Type B pancreatic cell (in vitro differentiated cells): ENCODE data around the gene TPST1. TPM values are rescaled to one million over a fixed set of nuclear protein-coding genes. Genes with fewer than 3 reads are reported as not detected.
"Not testable (repeated sequence)": the region's sequence is repeated elsewhere in the genome, so short reads cannot be mapped to it uniquely, and the experiment has no call there.

ENCODE experiments used
- DNase-seq: peaks from one replicate; pipeline ENCODE4 v3.0.0; 2021; ENCODE audit warnings: mixed read lengths; ENCODE audit not compliant: unreplicated experiment; ENCODE audit errors: extremely low spot score
- H3K27ac Mint-ChIP-seq: 2 replicates; pipeline ENCODE4 v1.8.0; 2021; ENCODE audit warnings: mild to moderate bottlenecking, mixed read lengths
- H3K27me3 Mint-ChIP-seq: 2 replicates; pipeline ENCODE4 v1.8.0; 2021; ENCODE audit warnings: mixed read lengths
- H3K36me3 Mint-ChIP-seq: 2 replicates; pipeline ENCODE4 v1.8.0; 2021; ENCODE audit warnings: mixed read lengths
- H3K4me1 Mint-ChIP-seq: one replicate; pipeline ENCODE4 v1.8.0; 2021; ENCODE audit warnings: mixed read lengths; ENCODE audit not compliant: unreplicated experiment
- H3K4me3 Mint-ChIP-seq: 2 replicates; pipeline ENCODE4 v1.8.0; 2021; ENCODE audit warnings: mild to moderate bottlenecking, mixed read lengths
- H3K9me3 Mint-ChIP-seq: 2 replicates; pipeline ENCODE4 v1.8.0; 2021; ENCODE audit warnings: mixed read lengths
- total RNA-seq: library from RNA; stranded (reverse); gene quantifications from 2 replicates; pipeline ENCODE4 v1.2.1, GENCODE V29; 2021; ENCODE audit warnings: low replicate concordance
- TF ChIP-seq, protein P1 (sequence below): fragments of 200-600 bp; sonication (generic); conservative IDR thresholded peaks from 2 replicates; pipeline ENCODE4 v1.5.0; 2021; ENCODE audit warnings: antibody characterized with exemption, mild to moderate bottlenecking

TPST1 gene
- total RNA-seq, 1 donor from 2014 or later, result 26.9 TPM

DNA sequence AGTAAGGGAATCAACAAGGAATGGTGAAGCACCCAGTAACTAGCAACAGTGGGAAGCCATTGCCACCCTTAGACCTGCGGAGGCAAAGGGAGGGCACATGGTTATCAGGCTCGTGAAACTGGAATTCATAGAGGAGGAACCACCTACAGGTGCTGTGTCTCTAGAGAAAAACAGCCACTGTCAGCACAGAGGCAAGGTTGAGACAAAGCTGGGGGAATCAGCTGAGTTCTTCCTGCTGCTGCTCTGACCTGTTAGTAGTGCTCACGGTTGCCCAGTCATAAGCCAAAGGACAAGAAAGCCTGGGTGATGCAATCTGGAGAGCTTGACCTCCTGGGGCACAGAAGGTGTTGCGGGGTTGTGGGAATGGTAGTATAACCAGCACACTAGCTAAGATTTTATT lies 110.1 kb downstream of the TPST1 start:
- Mint-ChIP-seq H3K4me3 (no peak overlapping the region), H3K4me1 (no peaks in the 10 kb centered on the region), H3K36me3 (peaks cover 3% of the 10 kb centered on the region), H3K27me3 (no peaks in the 10 kb centered on the region), H3K9me3 (peaks cover 4% of the 10 kb centered on the region), H3K27ac (no peak overlapping the region)
- TF ChIP-seq, protein P1, sequence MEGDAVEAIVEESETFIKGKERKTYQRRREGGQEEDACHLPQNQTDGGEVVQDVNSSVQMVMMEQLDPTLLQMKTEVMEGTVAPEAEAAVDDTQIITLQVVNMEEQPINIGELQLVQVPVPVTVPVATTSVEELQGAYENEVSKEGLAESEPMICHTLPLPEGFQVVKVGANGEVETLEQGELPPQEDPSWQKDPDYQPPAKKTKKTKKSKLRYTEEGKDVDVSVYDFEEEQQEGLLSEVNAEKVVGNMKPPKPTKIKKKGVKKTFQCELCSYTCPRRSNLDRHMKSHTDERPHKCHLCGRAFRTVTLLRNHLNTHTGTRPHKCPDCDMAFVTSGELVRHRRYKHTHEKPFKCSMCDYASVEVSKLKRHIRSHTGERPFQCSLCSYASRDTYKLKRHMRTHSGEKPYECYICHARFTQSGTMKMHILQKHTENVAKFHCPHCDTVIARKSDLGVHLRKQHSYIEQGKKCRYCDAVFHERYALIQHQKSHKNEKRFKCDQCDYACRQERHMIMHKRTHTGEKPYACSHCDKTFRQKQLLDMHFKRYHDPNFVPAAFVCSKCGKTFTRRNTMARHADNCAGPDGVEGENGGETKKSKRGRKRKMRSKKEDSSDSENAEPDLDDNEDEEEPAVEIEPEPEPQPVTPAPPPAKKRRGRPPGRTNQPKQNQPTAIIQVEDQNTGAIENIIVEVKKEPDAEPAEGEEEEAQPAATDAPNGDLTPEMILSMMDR, result no peak
- no peak for DNase-seq

DNA sequence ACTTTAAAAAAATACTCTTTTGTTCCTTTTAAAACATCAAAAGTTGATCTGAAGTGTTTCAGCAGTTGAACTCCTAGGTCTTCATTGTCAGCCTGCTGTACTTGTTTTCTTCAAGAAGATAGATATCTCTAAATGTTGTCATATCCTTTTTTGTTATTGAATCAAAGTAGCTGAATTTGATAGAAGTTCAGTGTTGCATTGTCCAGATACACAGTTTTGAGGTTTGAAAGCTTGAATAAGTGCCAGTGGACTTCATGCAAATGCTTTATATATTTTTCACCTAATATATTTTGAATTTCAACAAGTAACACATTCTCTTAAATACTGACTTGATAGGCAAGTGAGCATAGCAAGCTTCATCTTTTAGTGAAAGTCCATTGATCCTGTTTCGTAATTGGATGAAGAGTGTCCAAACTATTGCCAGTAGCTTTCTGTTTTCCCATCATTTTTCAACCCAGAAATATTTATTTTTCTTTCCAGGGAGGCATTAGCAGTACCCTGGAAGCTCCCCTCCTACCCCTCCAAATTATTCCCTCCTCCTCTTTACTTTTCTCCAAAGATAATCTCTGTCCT lies 114.4 kb downstream of the TPST1 start:
- Mint-ChIP-seq H3K4me3 (no peak overlapping the region), H3K27me3 (no peaks in the 10 kb centered on the region), H3K4me1 (no peaks in the 10 kb centered on the region), H3K27ac (no peak overlapping the region), H3K36me3 (peaks cover 13% of the 10 kb centered on the region), H3K9me3 (peaks cover 12% of the 10 kb centered on the region)
- TF ChIP-seq, protein P1, result no peak
- no peak for DNase-seq

DNA sequence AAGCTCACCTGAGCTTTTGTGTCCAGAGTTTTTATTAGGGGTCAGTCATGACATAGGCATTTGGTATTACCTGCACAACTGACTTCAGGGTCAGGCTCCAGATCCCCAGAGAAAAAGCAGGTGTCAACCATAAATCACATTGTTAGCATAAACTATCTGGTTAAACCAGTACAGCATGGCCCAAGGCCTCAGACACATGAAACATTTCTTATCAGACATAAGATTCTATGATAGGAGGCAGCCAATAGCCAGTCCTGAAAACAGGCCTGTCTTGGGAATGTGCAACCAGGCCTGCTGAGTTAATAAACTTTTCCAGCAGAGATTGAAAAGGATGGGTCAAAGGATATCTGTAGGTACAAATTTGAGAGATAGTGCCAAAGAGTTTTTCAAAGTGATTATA lies 116.1 kb downstream of the TPST1 start:
- peaks cover 5% of the 10 kb centered on the region for H3K4me1 Mint-ChIP-seq
- TF ChIP-seq, protein P1, result no peak
- peaks cover 8% of the 10 kb centered on the region for H3K9me3 Mint-ChIP-seq
- peak overlapping the region; percentile 70 for H3K27ac Mint-ChIP-seq
- H3K4me3 Mint-ChIP-seq, result no peak overlapping the region
- H3K36me3 Mint-ChIP-seq, result peaks cover 13% of the 10 kb centered on the region
- DNase-seq, result no peak
- no peaks in the 10 kb centered on the region for H3K27me3 Mint-ChIP-seq

DNA sequence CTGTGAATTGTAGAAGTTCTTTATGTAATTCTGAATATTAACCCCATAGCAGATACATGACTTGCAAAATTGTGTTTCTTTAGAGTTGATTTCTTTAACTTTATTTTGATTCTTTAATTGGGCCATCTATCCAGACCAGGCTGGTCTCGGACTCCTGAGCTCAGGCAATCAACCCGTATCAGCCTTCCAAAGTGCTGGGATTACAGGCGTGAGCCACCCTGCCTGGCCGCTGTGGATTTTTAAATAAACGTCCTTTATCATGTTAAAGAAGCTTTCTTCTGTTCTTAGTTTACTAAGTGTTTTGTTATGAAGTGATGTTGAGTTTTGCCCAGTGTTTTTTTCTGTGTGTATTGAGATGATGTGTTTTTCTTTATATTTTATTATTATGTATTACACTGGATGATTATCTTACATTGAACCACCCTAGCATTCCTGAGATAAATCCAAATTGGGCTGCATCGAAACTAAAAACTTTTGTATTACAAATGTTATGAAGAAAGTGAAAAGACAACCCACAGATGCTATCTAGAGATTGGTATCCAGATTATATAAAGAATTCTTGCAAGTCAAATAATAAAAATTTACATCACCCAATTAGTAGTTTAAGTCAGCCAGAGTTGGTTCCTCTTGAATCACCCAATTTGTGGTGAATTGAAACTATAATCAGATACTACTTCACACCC lies 118.1 kb downstream of the TPST1 start:
- Mint-ChIP-seq H3K36me3 (peaks cover 10% of the 10 kb centered on the region), H3K9me3 (peaks cover 8% of the 10 kb centered on the region), H3K27ac (no peak overlapping the region), H3K4me3 (no peak overlapping the region), H3K27me3 (no peaks in the 10 kb centered on the region), H3K4me1 (peaks cover 13% of the 10 kb centered on the region)
- TF ChIP-seq, protein P1, result no peak
- no peak for DNase-seq

DNA sequence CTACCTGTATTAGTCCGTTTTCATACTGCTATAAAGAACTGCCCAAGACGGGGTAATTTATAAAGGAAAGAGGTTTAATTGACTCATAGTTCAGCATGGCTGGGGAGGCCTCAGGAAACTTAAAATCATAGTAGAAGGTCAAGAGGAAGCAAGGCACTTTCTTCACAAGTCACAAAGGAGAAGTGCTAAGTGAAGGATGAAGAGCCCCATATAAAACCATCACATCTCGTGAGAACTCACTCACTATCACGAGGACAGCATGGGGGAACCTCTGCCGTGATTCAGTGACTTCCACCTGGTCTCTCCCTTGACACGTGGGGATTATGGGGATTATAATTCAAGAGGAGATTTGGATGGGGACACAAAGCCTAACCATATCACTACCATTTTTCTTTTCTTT lies 119.9 kb downstream of the TPST1 start:
- H3K27ac Mint-ChIP-seq, H3K27me3 Mint-ChIP-seq, H3K4me3 Mint-ChIP-seq, H3K9me3 Mint-ChIP-seq, DNase-seq: not testable (repeated sequence)
- Mint-ChIP-seq H3K4me1 (peaks cover 13% of the 10 kb centered on the region), H3K36me3 (peaks cover 10% of the 10 kb centered on the region)

DNA sequence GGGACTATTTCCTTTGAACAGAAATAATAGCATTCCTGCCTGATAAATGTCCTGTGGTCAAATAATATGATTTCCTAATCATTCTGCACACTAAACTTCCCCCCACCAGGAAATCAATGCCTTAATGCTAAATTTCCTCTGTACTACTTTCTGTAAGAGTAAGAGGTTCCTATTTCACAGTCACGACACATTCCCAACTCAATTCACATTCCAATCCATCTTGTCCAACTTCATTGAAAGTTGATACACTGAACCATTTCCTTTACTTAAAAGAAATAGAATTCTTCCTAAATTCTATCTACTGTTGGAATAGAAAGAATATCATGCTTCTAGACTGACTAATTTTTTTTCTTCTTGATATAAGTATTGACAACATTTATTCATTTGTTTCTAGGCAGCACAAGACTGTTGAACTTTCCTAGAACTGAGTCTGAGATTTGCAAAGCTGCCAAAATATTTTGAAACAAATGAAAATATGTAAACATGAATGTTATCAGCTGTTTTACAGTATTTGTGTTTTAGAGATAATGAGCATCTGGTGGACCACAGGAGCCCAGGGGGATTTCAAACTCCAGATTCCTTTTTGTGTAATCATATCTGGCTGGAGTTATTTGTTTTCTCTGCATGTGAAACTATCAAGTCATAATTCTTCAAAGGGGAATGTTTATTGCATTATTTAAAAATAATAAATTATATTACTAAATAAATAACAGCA lies 121.5 kb downstream of the TPST1 start:
- no peaks in the 10 kb centered on the region for H3K27me3 Mint-ChIP-seq
- H3K9me3 Mint-ChIP-seq, result peaks cover 2% of the 10 kb centered on the region
- DNase-seq, result no peak
- peaks cover 4% of the 10 kb centered on the region for H3K36me3 Mint-ChIP-seq
- no peak overlapping the region for H3K27ac Mint-ChIP-seq
- peaks cover 13% of the 10 kb centered on the region for H3K4me1 Mint-ChIP-seq
- H3K4me3 Mint-ChIP-seq, result no peak overlapping the region
- TF ChIP-seq, protein P1, result no peak
